ENCODE measurements around the gene MLXIP.

Gene MLXIP

GRCh38 chr12:122079532-122080081 is 1.1 kb downstream of the MLXIP start:
- DNase-seq, result no peak

- DNase-seq, result no peak
Measured at GRCh38 chr12:122080149-122081082, 1.9 kb downstream of the MLXIP start.

GRCh38 chr12:122081083-122081696 is 2.6 kb downstream of the MLXIP start:
- DNase-seq, result no peak

GRCh38 chr12:122081697-122082221 is 3.2 kb downstream of the MLXIP start:
- DNase-seq, result peak; percentile 22

- no peak for DNase-seq
Measured at GRCh38 chr12:122082621-122083356, 4.2 kb downstream of the MLXIP start.

- DNase-seq, result no peak
Measured at GRCh38 chr12:122084857-122085405, 6.4 kb downstream of the MLXIP start.

GRCh38 chr12:122085591-122085990 is 7.0 kb downstream of the MLXIP start:
- no peak for DNase-seq

GRCh38 chr12:122086116-122086515 is 7.6 kb downstream of the MLXIP start:
- DNase-seq, result no peak

- no peak for DNase-seq
Measured at GRCh38 chr12:122086641-122087285, 8.2 kb downstream of the MLXIP start.

GRCh38 chr12:122087431-122088178 is 9.0 kb downstream of the MLXIP start:
- DNase-seq, result no peak

- no peak for DNase-seq
Measured at GRCh38 chr12:122088179-122088810, 9.7 kb downstream of the MLXIP start.

- no peak for DNase-seq
Measured at GRCh38 chr12:122089077-122089476, 10.5 kb downstream of the MLXIP start.

- DNase-seq, result no peak
Measured at GRCh38 chr12:122090759-122091515, 12.4 kb downstream of the MLXIP start.

- no peak for DNase-seq
Measured at GRCh38 chr12:122093098-122093883, 14.7 kb downstream of the MLXIP start.

GRCh38 chr12:122094137-122094734 is 15.7 kb downstream of the MLXIP start:
- DNase-seq, result no peak

GRCh38 chr12:122094735-122095631 is 16.4 kb downstream of the MLXIP start:
- no peak for DNase-seq

- DNase-seq, result no peak
Measured at GRCh38 chr12:122096014-122096413, 17.5 kb downstream of the MLXIP start.

All from activated effector memory CD4-positive, alpha-beta T cell treated with Interleukin-2 at 50 U/mL for 16 hours (primary cell).